AML-193 (cell line): ENCODE results near the gene TPX2.

ENCODE experiments used
- DNase-seq, 2 experiments: peaks; one replicate each; lab custom pipeline; 2025; lab: John Stamatoyannopoulos, UW

TPX2 gene, protein sequence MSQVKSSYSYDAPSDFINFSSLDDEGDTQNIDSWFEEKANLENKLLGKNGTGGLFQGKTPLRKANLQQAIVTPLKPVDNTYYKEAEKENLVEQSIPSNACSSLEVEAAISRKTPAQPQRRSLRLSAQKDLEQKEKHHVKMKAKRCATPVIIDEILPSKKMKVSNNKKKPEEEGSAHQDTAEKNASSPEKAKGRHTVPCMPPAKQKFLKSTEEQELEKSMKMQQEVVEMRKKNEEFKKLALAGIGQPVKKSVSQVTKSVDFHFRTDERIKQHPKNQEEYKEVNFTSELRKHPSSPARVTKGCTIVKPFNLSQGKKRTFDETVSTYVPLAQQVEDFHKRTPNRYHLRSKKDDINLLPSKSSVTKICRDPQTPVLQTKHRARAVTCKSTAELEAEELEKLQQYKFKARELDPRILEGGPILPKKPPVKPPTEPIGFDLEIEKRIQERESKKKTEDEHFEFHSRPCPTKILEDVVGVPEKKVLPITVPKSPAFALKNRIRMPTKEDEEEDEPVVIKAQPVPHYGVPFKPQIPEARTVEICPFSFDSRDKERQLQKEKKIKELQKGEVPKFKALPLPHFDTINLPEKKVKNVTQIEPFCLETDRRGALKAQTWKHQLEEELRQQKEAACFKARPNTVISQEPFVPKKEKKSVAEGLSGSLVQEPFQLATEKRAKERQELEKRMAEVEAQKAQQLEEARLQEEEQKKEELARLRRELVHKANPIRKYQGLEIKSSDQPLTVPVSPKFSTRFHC

DNA sequence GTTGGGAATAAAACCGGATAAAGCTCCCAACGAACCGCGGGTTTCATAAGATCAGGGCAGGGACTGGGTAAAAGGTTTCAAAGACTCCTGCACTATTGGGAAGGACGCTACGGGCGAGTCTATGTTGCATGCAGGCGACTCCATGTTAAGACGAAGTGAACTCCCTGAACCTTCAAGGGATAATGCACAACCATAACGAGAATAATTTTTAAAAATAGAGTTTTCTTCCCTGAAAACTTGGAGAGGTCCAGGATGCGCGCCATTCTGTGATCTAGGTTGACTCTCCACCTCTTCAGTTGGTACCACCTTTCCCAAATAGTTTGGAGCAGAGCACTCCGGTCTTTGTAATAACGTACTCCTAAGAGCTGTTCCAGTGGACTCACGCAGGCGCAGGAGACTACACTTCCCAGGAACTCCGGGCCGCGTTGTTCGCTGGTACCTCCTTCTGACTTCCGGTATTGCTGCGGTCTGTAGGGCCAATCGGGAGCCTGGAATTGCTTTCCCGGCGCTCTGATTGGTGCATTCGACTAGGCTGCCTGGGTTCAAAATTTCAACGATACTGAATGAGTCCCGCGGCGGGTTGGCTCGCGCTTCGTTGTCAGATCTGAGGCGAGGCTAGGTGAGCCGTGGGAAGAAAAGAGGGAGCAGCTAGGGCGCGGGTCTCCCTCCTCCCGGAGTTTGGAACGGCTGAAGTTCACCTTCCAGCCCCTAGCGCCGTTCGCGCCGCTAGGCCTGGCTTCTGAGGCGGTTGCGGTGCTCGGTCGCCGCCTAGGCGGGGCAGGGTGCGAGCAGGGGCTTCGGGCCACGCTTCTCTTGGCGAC, at the start of gene TPX2:
TSS of gene TPX2 (plus strand) at position 562 of the 821 bp plus-strand sequence. CDS start 18,187 bp downstream, outside the sequence.
- peak; percentile 90 to 95 for DNase-seq

DNA sequence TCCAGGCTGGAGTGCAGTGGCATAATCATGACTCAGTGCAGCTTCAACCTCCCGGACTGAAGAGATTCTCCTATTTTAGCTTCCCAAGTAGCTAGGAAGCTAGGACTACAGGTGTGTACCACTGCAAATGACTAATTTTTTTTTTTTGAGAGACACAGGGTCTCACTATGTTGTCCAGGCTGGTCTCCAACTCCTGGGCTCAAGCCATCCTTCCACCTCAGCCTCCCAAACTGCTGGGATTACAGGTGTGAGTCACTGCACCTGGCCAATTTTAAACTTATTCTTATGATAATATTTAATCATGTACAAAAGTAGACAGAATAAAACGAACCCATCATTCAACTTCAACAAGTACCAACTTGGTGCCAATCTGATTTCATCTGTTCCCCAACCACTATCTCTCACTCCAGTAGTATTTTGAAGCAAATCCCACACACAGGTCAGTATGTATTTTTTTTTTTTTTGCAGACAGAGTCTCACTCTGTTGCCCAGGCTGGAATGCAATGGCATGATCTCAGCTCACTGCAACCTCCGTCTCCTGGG, 48.9 kb upstream of the TPX2 start:
- no peak for DNase-seq

DNA sequence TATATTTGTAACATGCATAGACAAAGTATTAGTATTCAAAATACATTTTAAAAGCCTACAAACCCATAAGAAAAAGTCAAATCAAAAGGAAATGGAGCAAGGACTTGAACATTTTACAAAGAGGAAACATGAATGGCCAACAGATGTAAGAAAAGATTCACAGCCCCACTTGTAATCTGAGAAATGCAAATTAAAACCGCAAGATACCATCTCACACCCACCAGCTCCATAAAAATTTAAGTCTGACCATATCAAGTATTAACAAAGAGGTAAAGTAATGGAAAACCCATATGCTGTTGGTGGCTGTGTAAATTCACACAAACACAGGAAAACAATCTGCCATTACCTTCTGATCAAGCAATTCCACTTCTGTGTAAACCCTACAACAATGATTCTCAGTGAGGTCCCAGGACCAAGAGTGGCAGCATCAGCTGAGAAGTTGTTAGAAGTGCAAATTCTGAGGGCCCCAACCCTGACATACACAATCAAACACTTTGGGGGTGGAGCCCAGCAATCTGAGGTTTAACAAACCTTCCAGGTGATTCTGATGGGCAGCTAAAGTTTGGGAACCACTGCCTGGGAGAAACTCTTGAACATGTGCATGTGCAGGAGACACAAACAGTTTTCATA, 47.3 kb upstream of the TPX2 start:
- DNase-seq: no peak

DNA sequence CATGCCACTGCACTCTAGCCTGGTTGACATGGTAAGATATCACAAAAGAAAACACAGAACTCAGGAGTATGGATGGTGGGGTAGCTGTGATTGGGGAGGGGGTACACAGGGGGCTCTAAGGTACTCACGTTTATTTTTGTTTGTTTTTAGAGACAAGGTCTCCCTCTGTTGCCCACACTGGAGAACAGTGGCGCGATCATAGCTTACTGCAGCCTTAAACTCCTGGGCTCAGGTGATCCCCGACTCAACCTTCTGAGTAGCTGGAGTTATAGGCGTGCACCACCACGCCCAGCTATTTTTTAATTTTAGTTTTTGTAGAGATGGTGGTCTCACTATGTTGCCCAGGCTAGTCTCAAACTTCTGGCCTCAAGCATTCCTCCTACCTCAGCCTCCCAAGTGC, 45.7 kb upstream of the TPX2 start:
- no peak for DNase-seq

DNA sequence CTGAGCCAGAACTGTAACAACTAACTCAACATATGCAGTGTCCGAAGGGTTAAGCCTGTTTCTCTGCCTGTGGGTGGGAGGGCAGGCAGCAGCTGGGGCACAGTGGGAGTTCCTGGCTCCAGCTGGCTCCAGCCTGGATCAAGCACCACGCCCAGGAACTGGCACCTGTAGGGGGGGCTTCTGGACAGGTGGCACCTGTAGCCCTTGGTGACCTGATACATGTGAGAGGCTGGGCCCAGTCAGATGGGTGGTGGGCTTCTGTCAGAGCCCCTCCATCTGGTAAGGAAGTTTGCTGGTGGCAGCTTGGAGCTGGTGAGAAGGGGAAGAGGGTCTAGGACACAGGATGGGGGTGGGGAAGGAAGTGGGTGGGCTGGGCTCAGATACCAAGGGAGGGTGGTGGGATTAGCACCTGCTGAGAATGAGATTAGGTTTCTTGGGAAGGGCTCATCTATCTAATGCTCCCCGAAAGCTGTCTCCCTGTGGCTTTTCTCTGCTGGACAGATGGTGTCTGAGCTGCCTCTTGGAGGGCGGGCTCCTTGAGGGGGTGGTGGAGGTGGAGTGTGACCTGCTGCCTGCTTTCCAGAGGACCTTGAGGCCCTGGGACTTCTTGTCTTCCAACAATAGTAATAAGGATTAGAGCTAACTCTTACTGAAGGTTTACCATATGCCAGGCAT, 45.0 kb upstream of the TPX2 start:
- no peak for DNase-seq

DNA sequence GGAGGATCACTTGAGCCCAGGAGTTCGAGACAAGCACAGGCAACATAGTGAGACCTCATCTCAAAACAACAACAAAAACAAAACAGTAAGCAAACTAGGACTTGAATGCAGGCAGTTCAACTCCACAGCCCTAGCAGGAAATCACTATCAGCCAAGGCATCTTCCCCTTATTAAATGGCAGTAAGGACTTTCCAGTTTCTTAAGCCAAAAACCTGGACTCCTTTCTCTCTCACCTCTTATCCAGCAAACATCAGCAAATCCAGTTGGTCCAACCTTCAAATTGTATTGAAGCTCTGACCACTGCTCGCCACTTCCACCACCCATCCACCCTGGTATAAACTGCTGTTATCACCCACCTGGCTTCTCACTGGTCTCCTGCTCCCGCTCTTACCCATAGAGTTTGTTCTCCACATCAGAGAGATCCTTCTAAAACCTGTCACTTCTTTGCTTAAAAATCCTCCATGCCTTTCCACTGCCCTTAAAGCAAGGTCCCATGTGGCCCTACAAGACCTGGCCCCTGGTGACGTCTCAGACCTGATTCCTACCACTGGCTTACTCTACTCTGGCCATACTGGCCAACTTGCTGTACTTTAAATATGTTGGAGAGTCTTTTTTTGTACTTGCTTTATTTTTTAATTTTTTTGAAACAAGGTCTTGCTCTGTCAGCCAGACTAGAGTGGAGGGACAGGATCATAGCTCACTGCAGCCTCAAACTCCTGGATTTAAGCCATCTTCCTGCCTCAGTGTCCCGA, 44.1 kb upstream of the TPX2 start:
- DNase-seq: no peak

DNA sequence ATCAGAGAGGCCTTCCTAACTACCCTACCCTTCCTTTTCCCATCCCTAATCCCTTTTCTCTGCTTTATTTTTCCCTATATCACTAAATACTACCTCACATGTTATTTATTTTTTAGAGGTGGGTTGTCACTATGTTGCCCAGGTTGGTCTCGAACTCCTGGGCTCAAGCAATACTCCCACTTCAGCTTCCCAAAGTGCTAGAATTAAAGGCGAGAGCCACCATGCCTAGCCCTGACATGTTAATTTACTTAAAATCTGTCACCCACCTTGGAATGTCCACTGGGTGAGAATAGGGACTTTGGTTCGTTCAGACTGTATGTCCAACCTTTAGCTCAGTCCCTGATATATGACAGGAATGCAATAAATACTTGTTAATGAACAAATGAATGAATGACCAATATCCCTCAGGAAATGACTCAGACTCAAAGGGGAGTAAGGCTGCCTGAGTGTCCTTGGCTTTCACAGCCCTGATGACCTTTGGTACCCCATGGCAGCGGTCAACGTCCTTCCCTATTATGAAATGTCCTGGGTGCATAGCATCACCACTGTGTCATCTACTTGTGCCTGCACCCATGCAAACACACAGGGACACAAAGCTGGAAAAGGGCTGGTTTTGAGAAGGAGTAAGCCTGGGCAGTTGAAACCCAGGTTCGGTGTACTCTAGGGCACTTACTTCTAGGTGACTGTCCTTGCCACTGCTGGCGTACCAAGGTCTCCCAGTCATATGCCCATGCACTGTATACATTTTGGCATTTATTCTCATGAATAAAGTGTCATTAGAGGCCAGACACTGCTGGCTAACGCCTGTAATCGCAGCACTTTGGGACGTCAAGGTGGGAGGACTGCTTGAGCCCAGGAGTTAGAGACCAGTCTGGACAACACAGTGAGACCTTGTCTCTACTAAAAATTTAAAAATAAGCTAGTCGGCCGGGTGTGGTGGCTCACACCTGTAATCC, 43.0 kb upstream of the TPX2 start:
- no peak for DNase-seq

DNA sequence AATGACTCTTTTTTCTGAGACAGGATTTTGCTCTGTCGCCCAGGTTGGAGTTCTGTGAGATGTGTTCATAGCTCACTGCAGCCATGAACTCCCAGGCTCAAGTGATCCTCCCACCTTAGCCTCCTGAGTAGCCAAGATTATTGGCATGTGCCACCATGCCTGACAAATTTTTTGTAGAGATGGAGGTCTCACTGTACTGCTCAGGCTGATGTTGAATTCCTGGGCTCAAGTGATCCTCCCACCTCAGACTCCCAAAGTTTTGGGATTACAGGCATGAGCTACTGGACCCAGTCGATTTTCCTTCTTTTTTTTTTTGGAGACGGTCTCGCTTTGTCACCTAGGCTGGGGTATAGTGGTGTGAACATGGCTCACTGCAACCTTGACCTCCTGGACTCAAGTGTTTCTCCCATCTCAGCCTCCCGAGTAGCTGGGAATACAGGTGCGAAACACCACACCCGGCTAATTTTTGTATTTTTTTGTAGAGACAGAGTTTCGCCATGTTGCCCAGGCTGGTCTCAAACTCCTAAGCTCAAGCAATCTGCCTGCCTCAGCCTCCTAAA, 40.8 kb upstream of the TPX2 start:
- no peak for DNase-seq

DNA sequence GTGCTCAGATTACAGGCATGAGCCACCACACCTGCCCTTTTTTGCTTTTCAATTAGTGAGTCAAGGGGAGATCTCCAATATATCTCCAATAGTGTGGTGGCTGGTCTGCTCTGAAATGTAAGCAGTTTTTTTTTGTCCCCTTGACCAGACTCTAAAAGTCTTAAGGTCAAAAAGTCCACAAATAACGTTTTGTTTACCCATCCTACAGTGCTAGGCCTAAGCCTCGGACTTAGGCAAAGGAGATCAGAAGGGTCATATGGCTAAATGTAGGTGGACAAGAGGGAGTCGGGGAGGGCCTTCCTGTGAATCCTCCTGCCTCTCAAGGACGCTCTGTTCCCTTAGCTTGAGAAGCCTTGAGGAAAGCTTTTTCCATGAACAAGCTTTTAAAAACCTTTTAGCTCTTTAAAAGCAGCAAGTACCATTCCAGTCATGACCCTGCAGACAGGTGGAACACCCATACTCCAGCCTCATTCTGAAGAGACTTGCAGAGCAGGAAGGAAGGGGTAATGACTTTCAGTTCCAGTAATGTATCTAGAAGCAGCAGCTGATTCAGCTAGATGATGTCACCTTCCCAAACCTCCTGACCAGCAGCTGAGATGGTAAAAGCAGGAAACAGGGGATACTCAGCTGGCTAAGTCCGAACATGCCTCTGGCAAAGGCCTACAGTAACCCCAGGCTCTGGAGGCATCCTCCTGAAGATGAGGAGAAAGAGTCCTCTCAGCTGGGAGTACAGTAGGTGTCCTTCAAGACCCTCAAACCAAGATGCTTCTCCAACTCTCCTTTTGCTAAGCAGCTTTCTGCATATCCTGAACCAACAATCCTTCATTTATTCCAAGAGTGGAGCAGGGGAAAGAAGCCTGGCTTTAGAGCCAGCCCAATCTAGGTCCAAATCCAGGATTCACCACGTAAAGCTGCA, 40.0 kb upstream of the TPX2 start:
- DNase-seq: no peak

DNA sequence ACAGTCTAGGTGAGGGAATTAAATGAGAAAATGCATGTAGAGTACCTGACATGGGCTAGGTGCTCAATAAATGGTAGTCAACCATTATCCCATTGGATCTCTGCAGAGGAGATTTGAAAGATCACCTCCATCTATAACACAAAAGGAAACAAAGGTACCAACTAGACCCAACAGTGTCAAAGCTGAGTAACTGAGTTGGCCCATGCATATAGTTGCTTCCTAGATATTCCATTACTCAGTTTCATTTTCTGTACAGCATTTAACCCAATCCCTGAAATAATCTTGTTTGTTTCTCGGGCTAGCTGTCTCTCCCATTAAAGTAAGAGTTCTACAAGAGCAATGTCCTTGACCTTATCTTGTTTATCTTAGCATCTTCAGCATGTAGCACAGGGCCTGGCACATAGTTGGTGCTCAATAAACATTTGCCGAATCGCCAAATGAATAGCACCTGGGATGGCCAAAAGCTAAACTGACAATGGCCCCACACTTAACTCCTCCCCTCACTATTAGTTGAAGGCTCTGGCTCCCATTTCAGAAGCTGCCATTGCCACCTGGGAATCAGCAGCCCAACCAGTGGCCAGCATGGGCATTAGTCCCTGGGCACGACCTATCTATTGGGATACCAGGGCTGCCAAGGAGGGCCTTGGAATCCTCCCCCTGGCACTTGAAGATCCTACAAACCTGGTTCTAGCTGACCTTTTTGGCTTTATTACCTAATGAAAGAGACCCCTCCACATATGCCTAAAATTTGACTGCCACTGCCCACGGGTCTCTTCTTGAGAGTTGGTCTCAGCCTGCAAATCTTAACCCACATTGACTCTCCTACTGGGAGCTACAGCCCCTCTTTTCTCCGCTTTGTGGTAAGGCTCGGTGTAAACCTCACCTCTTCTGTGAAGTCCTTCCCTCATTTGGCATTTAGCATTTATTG, 39.0 kb upstream of the TPX2 start:
- no peak for DNase-seq

DNA sequence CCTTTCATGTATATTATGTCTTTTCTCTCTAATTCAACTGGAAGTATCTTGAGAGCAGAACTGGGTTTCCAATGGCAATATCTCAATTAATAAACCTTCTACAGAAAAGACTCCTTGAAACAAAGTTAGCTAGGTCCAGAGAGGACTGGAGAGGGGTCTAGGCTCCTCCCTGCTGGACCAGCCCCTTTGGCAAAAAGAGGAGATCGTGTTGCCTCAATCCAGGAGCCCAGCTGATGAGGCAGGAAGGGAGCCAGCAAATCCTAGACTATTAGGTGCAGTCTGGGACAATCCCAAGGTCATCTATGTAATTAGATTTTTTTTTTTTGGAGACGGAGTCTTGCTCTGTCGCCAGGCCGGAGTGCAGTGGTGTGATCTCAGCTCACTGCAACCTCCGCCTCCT, 38.3 kb upstream of the TPX2 start:
- DNase-seq: no peak

DNA sequence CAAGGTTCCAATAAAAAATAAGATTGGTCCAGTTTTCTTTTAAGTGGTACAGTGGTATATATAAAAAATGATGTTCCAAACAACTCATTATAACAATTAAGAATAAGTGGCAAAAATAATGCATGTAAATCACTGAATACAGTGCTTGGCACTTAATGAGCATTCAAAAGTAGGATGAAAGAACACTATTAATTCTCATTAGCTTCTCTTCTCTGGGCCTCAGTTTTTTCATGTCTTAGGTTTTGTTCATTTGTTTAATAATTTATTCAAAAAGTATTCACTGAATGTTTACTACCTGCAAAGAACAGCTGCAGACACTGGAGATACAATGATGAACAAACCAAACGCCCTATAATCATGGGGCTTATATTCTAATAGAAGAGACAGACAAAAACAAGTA, 37.5 kb upstream of the TPX2 start:
- no peak for DNase-seq

DNA sequence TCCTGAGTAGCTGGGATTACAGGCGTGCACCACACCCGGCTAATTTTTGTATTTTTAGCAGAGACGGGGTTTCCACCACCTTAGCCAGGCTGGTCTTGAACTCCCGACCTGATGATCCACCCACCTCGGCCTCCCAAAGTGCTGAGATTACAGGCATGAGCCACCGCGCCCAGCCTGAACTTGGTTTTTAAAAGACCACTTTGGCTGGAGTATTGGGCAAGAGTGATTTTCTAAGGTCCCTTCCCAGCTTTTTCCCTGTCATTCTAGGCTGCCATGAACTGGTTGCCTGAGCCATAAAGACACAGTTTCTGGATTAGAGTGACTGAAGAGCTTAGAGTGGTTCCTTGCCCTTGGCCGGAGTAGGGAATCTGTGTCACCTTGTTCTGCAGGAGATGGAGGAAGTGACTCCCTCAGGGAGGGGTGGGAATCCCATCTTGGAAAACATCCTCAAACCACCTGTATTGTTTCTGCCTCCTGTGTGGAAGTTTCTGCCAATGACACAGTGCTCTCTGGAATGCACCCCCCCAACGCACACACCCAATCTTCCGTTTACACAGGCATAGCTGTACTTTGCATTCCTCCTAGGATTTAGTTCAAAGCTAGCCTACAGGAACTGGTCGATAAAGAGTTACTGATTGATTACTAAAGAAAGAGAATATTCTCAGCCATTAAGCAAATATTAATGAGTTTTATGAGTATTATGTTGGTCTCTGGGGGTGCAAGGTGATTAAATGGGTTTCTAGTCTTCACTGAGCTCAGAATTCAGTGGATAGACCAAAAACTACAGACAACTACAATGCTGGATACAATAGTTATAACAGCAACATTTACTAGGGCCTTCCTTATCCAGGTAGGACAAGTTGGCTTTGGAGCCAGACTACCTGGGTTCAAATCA, 34.6 kb upstream of the TPX2 start:
- DNase-seq: no peak

DNA sequence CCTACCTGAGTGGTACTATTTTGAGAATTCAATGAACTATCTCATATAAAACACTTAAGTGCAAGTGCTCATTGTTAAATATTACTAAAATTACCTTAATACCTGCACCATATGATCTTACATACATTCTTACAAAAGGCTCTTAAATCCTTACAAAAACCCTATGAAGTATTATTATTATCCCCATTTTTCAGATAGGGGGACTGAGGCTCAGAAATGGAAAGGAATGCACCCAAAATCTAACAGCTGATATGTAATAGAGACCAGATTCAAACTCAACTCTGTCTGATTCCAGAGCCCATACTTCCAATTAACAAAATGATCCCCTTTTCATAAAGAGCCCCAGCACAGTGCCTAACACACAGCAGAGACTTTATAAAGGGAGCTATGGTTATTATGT, 33.9 kb upstream of the TPX2 start:
- DNase-seq: no peak
